ENCODE measurements around the gene LRP1B.

- TF ChIP-seq CTCF (IDR thresholded peaks at IDR 0.05; ENCODE audit: poor library complexity, severe bottlenecking): no peak
- no peak for TF ChIP-seq EZH2 (IDR thresholded peaks at IDR 0.05; ENCODE audit: borderline replicate concordance, insufficient read depth, low read length, poor library complexity, severe bottlenecking)
- no peak for TF ChIP-seq REST (IDR thresholded peaks at IDR 0.05; ENCODE audit: borderline replicate concordance)
- TF ChIP-seq SMC3 (conservative IDR thresholded peaks at IDR 0.05; ENCODE audit: poor library complexity): no peak
- no peak for TF ChIP-seq EP300 (conservative IDR thresholded peaks at IDR 0.05; ENCODE audit: poor library complexity, severe bottlenecking)
Observed at GRCh38 chr2:140680862-140681261, 1450.0 kb downstream of the LRP1B start.

All from neural cell (in vitro differentiated cells).